GM12878 (cell line): Measurements from ENCODE around the gene TTLL3.

ENCODE experiments used
- ATF7 ChIP-seq: fragments of 450-650 bp; IDR thresholded peaks from 2 replicates; pipeline ENCODE4 v1.6.1; 2016; ENCODE audit warnings: low read depth, mild to moderate bottlenecking
- CHD1 ChIP-seq: IDR thresholded peaks from 2 replicates; pipeline ENCODE4 v1.6.1; 2012; ENCODE audit warnings: low read depth, low read length, improper control_type of control experiment
- SREBF1 ChIP-seq: IDR thresholded peaks from 2 replicates; pipeline ENCODE4 v1.6.1; 2012; ENCODE audit warnings: mild to moderate bottlenecking, low read length
- TAF1 ChIP-seq: IDR thresholded peaks from 2 replicates; pipeline ENCODE4 v1.6.1; 2011; ENCODE audit warnings: mild to moderate bottlenecking, low read depth, low read length, borderline replicate concordance
- ZNF207 ChIP-seq: fragments of 450-650 bp; IDR thresholded peaks from 2 replicates; pipeline ENCODE4 v1.6.1; 2014; ENCODE audit warnings: antibody characterized with exemption, mild to moderate bottlenecking, borderline replicate concordance
- TF ChIP-seq, protein P1 (sequence below): IDR thresholded peaks from 2 replicates; pipeline ENCODE4 v1.6.1; 2012; ENCODE audit warnings: mild to moderate bottlenecking, low read depth, low read length
- TF ChIP-seq, protein P2 (sequence below): IDR thresholded peaks from 2 replicates; pipeline ENCODE4 v1.6.1; 2011; ENCODE audit warnings: low read depth, low read length, improper control_type of control experiment, borderline replicate concordance

DNA sequence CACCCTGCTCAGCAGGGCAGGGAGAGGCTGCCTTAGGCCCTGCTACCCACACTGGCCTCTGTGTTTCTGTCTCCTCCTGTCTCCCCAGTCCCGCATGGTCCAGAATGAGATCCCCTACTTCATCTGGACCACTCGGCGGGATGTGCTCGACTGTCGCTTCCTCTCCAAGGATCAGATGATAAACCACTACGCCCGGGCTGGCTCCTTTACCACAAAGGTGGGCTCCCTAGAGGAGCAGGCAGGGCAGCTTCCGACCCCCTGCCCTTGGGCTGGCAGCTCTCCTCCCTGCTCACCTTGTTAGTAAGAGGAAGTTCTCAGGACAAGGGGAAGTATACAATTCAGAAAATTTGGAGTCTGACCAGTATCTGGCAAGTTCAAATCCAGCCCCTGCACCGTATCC is 5.9 kb downstream of the TTLL3 start:
- TF ChIP-seq, protein P1, sequence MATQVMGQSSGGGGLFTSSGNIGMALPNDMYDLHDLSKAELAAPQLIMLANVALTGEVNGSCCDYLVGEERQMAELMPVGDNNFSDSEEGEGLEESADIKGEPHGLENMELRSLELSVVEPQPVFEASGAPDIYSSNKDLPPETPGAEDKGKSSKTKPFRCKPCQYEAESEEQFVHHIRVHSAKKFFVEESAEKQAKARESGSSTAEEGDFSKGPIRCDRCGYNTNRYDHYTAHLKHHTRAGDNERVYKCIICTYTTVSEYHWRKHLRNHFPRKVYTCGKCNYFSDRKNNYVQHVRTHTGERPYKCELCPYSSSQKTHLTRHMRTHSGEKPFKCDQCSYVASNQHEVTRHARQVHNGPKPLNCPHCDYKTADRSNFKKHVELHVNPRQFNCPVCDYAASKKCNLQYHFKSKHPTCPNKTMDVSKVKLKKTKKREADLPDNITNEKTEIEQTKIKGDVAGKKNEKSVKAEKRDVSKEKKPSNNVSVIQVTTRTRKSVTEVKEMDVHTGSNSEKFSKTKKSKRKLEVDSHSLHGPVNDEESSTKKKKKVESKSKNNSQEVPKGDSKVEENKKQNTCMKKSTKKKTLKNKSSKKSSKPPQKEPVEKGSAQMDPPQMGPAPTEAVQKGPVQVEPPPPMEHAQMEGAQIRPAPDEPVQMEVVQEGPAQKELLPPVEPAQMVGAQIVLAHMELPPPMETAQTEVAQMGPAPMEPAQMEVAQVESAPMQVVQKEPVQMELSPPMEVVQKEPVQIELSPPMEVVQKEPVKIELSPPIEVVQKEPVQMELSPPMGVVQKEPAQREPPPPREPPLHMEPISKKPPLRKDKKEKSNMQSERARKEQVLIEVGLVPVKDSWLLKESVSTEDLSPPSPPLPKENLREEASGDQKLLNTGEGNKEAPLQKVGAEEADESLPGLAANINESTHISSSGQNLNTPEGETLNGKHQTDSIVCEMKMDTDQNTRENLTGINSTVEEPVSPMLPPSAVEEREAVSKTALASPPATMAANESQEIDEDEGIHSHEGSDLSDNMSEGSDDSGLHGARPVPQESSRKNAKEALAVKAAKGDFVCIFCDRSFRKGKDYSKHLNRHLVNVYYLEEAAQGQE, result no peak
- TF ChIP-seq ATF7 (no peak), TAF1 (no peak), CHD1 (no peak), ZNF207 (no peak), SREBF1 (no peak)
- TF ChIP-seq, protein P2, sequence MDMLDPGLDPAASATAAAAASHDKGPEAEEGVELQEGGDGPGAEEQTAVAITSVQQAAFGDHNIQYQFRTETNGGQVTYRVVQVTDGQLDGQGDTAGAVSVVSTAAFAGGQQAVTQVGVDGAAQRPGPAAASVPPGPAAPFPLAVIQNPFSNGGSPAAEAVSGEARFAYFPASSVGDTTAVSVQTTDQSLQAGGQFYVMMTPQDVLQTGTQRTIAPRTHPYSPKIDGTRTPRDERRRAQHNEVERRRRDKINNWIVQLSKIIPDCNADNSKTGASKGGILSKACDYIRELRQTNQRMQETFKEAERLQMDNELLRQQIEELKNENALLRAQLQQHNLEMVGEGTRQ, result no peak
